OCI-LY7 (cell line): ENCODE data around the gene ATP9B. TPM values are rescaled to one million over a fixed set of nuclear protein-coding genes. Genes with fewer than 3 reads are reported as not detected.

ENCODE experiments used
- BruUV-seq: library from RNA; stranded (reverse); fragments of 400-500 nt; replicated peaks from 2 replicates; lab custom pipeline; 2021; lab: Mats Ljungman, UMichigan
- CTCF ChIA-PET: fragments of 300-600 bp; sonication (Branson Sonifier 250); formaldehyde crosslinking; loops from one replicate; lab custom pipeline; 2022; ENCODE audit warnings: antibody characterized with exemption; ENCODE audit not compliant: unreplicated experiment; lab: Charles Lee
- POLR2A ChIA-PET: fragments of 300-600 bp; sonication (Branson Sonifier 250); formaldehyde crosslinking; loops from one replicate; lab custom pipeline; 2022; ENCODE audit warnings: antibody characterized with exemption; lab: Charles Lee
- DNase-seq: peaks from one replicate; pipeline ENCODE4 v3.0.0-alpha.2; 2015; ENCODE audit warnings: low spot score
- H2AFZ ChIP-seq: fragments of 200-600 bp; sonication (generic), shearing (Covaris generic); 2 replicates; pipeline ENCODE4 v1.6.1; 2014; ENCODE audit warnings: mild to moderate bottlenecking, antibody characterized with exemption, low read length, moderate library complexity
- H3K27ac ChIP-seq: fragments of 200-600 bp; sonication (generic); 2 replicates; pipeline ENCODE4 v1.5.1; 2014; ENCODE audit warnings: mixed run types, low read depth, mild to moderate bottlenecking, moderate library complexity, low read length, inconsistent platforms; ENCODE audit not compliant: poor library complexity, severe bottlenecking
- H3K36me3 ChIP-seq: fragments of 200-600 bp; sonication (generic); 2 replicates; pipeline ENCODE4 v1.6.1; 2014; ENCODE audit warnings: mild to moderate bottlenecking, antibody characterized with exemption, low read length, moderate library complexity, mixed read lengths; ENCODE audit not compliant: insufficient read depth
- H3K4me1 ChIP-seq: fragments of 200-600 bp; sonication (generic); 2 replicates; pipeline ENCODE4 v1.5.1; 2014; ENCODE audit warnings: mild to moderate bottlenecking, low read length; ENCODE audit not compliant: insufficient read depth, poor library complexity, severe bottlenecking
- H3K4me2 ChIP-seq: fragments of 200-600 bp; sonication (generic); 2 replicates; pipeline ENCODE4 v1.6.1; 2014; ENCODE audit warnings: mild to moderate bottlenecking, low read length
- H3K4me3 ChIP-seq: fragments of 200-600 bp; sonication (generic); 2 replicates; pipeline ENCODE4 v1.5.1; 2014; ENCODE audit warnings: mild to moderate bottlenecking, low read depth, low read length; ENCODE audit not compliant: poor library complexity, severe bottlenecking
- H3K79me2 ChIP-seq: fragments of 200-600 bp; sonication (generic); 2 replicates; pipeline ENCODE4 v1.6.1; 2016; ENCODE audit warnings: low read depth, mild to moderate bottlenecking, low read length, moderate library complexity, mixed read lengths; ENCODE audit not compliant: insufficient read depth
- H3K9me2 ChIP-seq: fragments of 200-600 bp; sonication (generic); 2 replicates; pipeline ENCODE4 v1.6.1; 2016; ENCODE audit warnings: mild to moderate bottlenecking, low read length, mixed read lengths; ENCODE audit not compliant: insufficient read depth
- H3K9me3 ChIP-seq: fragments of 200-600 bp; sonication (generic); 2 replicates; pipeline ENCODE4 v1.6.1; 2014; ENCODE audit warnings: mild to moderate bottlenecking, mixed run types, low read length, mixed read lengths
- H4K20me1 ChIP-seq: fragments of 200-600 bp; sonication (generic); 2 replicates; pipeline ENCODE4 v1.6.1; 2014; ENCODE audit warnings: mild to moderate bottlenecking, antibody characterized with exemption, low read length, moderate library complexity, mixed read lengths; ENCODE audit not compliant: insufficient read depth
- EZH2phosphoT487 ChIP-seq: fragments of 200-600 bp; sonication (generic); IDR thresholded peaks from 2 replicates; pipeline ENCODE4 v1.6.1; 2018; ENCODE audit warnings: low read depth, borderline replicate concordance, mild to moderate bottlenecking, mixed run types, antibody characterized with exemption, low read length, moderate library complexity, mixed read lengths
- intact Hi-C: fragments of 100-400 bp; cut with micrococcal nuclease; formaldehyde crosslinking; loops from one replicate; pipeline ENCODE4 v1.10.0; 2022; ENCODE audit not compliant: unreplicated experiment
- total RNA-seq, 2 experiments: library from RNA; depleted of rRNA in 1 of 2; stranded (reverse); fragments of >200 nt in 1 of 2; shearing (Covaris generic) in 1 of 2; gene quantifications; 2 replicates each; pipeline ENCODE4 v1.2.3, GENCODE V29; 2014 to 2022
- TF ChIP-seq, protein P1 (sequence below): fragments of 200-600 bp; sonication (generic); conservative IDR thresholded peaks from 2 replicates; pipeline ENCODE4 v1.5.1; 2014; ENCODE audit warnings: mild to moderate bottlenecking, antibody characterized with exemption, low read length, moderate library complexity, mixed read lengths

ATP9B gene
- total RNA-seq, 2 experiments from 2014 or later, result 27.1 to 36.4 TPM

DNA sequence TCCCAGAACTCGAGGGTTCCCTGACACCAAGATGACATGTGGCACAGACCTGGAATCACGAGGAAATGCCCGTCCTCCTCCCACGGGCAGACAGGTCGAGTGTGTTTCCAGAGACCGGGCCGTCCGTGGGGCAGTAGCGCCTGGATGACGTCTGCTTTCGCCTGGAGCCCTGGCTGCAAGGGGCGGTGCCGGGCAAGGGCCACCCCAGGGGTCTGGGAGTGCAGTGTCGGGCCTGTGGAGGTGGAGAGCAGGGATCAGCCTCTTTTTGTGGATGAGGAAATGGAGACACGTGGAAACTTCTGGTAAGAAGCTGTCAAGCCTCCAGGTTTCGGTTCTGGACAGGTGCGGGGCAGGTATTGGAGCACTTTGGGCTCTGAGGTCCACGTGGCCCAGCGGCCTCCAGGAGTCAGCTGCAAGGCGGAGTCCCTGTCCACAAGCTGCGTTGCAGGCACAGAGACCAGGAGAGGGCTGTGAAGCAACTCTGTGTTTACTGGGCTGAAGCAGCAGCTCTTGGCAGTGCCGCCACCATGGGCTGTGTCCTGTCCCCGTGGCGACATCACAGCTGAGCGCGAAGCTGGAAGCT, 352.2 kb downstream of the ATP9B start:
- no peaks in the 10 kb centered on the region; the same call in 1 of the 2 replicates for H4K20me1 ChIP-seq
- H3K4me2 ChIP-seq, result no peak overlapping the region
- no peak overlapping the region for H3K27ac ChIP-seq
- BruUV-seq, result no TSS peak
- POLR2A ChIA-PET, result no interaction called here
- H3K36me3 ChIP-seq, result peaks cover 22% of the 10 kb centered on the region
- no peak for DNase-seq
- CTCF ChIA-PET, result no interaction called here
- intact Hi-C loops, result no loop called here
- TF ChIP-seq, protein P1, sequence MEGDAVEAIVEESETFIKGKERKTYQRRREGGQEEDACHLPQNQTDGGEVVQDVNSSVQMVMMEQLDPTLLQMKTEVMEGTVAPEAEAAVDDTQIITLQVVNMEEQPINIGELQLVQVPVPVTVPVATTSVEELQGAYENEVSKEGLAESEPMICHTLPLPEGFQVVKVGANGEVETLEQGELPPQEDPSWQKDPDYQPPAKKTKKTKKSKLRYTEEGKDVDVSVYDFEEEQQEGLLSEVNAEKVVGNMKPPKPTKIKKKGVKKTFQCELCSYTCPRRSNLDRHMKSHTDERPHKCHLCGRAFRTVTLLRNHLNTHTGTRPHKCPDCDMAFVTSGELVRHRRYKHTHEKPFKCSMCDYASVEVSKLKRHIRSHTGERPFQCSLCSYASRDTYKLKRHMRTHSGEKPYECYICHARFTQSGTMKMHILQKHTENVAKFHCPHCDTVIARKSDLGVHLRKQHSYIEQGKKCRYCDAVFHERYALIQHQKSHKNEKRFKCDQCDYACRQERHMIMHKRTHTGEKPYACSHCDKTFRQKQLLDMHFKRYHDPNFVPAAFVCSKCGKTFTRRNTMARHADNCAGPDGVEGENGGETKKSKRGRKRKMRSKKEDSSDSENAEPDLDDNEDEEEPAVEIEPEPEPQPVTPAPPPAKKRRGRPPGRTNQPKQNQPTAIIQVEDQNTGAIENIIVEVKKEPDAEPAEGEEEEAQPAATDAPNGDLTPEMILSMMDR, result no peak
- TF ChIP-seq EZH2phosphoT487, result no peak
- no peak overlapping the region for H2AFZ ChIP-seq
- no peaks in the 10 kb centered on the region for H3K4me1 ChIP-seq
- no peak overlapping the region for H3K4me3 ChIP-seq
- no peaks in the 10 kb centered on the region for H3K9me3 ChIP-seq
- H3K79me2 ChIP-seq, result no peaks in the 10 kb centered on the region
- no peaks in the 10 kb centered on the region for H3K9me2 ChIP-seq

DNA sequence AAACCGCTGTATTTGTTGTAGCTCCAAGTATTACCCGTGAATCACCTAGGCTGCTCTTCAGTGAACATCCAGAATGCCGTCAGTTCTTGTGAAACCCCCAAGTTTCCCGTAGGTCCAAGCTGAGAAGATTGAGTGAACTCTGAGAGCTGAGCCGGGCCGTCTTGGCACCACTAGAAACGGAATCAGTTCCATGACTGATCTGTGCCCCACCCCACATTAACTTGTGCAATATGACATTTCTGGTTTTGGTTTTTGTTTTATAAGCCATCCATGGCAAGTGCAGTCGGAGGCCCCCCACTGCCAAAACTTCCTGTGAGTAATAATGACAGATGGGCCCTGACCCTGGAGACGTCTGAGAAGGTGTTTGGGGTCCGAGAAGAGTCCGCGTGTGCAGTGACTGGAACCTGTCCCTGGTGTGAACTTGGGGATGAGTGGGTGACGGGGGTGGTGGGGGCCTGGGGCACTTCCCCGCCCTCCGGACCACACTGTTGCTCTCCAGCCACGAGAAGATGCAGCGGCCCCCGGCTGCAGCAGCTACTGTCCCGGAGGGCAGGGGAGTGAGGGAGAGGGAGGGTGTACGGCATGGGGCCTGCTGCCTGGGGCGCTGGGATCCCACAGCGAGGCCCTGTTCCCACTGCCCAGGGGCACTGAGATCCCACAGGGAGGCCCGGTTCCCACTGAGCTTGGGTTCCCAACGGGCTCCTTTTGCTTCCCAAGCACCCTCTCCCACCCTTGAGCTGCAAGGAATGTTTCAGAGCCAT, 353.0 kb downstream of the ATP9B start:
- Histone ChIP-seq H3K9me2 (no peaks in the 10 kb centered on the region), H3K27ac (no peak overlapping the region), H3K79me2 (no peaks in the 10 kb centered on the region), H3K4me3 (no peak overlapping the region), H3K4me2 (no peak overlapping the region), H3K36me3 (peaks cover 22% of the 10 kb centered on the region), H4K20me1 (no peaks in the 10 kb centered on the region; the same call in 1 of the 2 replicates), H3K4me1 (no peaks in the 10 kb centered on the region), H2AFZ (no peak overlapping the region), H3K9me3 (no peaks in the 10 kb centered on the region)
- ChIA-PET POLR2A (no interaction called here), CTCF (no interaction called here)
- no peak for TF ChIP-seq EZH2phosphoT487
- TF ChIP-seq, protein P1, result no peak
- no TSS peak for BruUV-seq
- intact Hi-C loops, result no loop called here
- no peak for DNase-seq

DNA sequence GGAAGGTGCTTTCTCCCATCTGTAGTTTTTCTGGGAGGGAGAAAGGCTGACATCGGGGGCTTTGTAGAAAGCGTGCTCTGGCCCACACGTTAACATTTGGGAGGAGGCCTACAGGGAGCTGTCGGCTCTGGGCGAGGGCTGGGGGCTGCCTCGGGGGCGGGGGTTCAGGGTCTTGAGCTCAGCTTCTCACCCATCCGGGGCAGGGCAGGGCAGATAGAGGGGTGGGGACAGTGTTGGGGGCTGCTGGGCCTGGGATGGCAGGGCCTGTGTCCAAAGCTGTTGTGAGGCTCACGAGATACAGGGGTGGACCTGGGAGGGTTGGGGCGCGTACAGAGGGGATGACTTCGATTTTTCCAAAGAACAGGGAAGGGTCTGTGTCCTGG, 353.6 kb downstream of the ATP9B start:
- POLR2A ChIA-PET, result no interaction called here
- CTCF ChIA-PET, result no interaction called here
- Histone ChIP-seq H3K9me2 (no peaks in the 10 kb centered on the region), H3K9me3 (no peaks in the 10 kb centered on the region), H2AFZ (no peak overlapping the region), H3K4me2 (no peak overlapping the region), H3K4me3 (no peak overlapping the region), H3K4me1 (no peaks in the 10 kb centered on the region), H3K27ac (no peak overlapping the region), H3K79me2 (no peaks in the 10 kb centered on the region), H4K20me1 (no peaks in the 10 kb centered on the region; the same call in 1 of the 2 replicates), H3K36me3 (peaks cover 22% of the 10 kb centered on the region)
- BruUV-seq, result no TSS peak
- TF ChIP-seq EZH2phosphoT487, result no peak
- TF ChIP-seq, protein P1, result no peak
- intact Hi-C loops, result no loop called here
- no peak for DNase-seq
